ENCODE results near the gene LYPD1. TPM values are rescaled to one million over a fixed set of nuclear protein-coding genes. Genes with fewer than 3 reads are reported as not detected.

The LYPD1 gene
- total RNA-seq, 2 donors from 2014 or later, result 0.28 TPM; not detected in 1

- no peak for DNase-seq (ENCODE audit: low spot score)
- no peak for TF ChIP-seq CTCF (IDR thresholded peaks at IDR 0.05)
- H3K9me3 ChIP-seq, result no peaks in the 10 kb centered on the region
- no peak overlapping the region for H3K27ac ChIP-seq
- H3K4me3 ChIP-seq, result no peak overlapping the region
- no peaks in the 10 kb centered on the region for H3K4me1 ChIP-seq (ENCODE audit: control insufficient read depth in 1 of 2, low read depth in 2 of 2)
- H3K36me3 ChIP-seq, result no peaks in the 10 kb centered on the region
- no peaks in the 10 kb centered on the region for H3K27me3 ChIP-seq (replicated peaks; ENCODE audit: insufficient read depth)
- ATAC-seq (ENCODE audit: insufficient number of reproducible peaks, low FRiP score, low read depth), result no peak
These were observed 7.0 kb upstream of the LYPD1 start for GRCh38 chr2:132676999-132677398.

GRCh38 chr2:132671151-132671835 lies 1.3 kb upstream of the LYPD1 start:
- DNase-seq (ENCODE audit: low spot score) (no peak), ATAC-seq (ENCODE audit: insufficient number of reproducible peaks, low FRiP score, low read depth) (no peak)
- Histone ChIP-seq H3K36me3 (no peaks in the 10 kb centered on the region), H3K27me3 (replicated peaks; ENCODE audit: insufficient read depth) (no peaks in the 10 kb centered on the region), H3K4me3 (peak overlapping the region; percentile 55), H3K4me1 (ENCODE audit: control insufficient read depth in 1 of 2, low read depth in 2 of 2) (peaks cover 0 to 21% of the 10 kb centered on the region in 2 donors), H3K27ac (no peak overlapping the region), H3K9me3 (no peaks in the 10 kb centered on the region)
- TF ChIP-seq CTCF (IDR thresholded peaks at IDR 0.05), result no peak

GRCh38 chr2:132670496-132671150 lies 618 bp upstream of the LYPD1 start:
- no peak overlapping the region for H3K27ac ChIP-seq
- DNase-seq (ENCODE audit: low spot score) (no peak), ATAC-seq (ENCODE audit: insufficient number of reproducible peaks, low FRiP score, low read depth) (no peak)
- H3K9me3 ChIP-seq, result no peaks in the 10 kb centered on the region
- H3K27me3 ChIP-seq (replicated peaks; ENCODE audit: insufficient read depth), result no peaks in the 10 kb centered on the region
- TF ChIP-seq CTCF (IDR thresholded peaks at IDR 0.05), result no peak
- no peaks in the 10 kb centered on the region for H3K36me3 ChIP-seq
- H3K4me1 ChIP-seq (ENCODE audit: control insufficient read depth in 1 of 2, low read depth in 2 of 2), result peaks cover 0 to 21% of the 10 kb centered on the region in 2 donors
- peak overlapping the region; percentile 55 for H3K4me3 ChIP-seq

GRCh38 chr2:132668987-132669907 lies 758 bp downstream of the LYPD1 start:
- DNase-seq (ENCODE audit: low spot score) (no peak), ATAC-seq (ENCODE audit: insufficient number of reproducible peaks, low FRiP score, low read depth) (no peak)
- Histone ChIP-seq H3K4me1 (ENCODE audit: control insufficient read depth in 1 of 2, low read depth in 2 of 2) (peaks cover 0 to 21% of the 10 kb centered on the region in 2 donors), H3K4me3 (peak overlapping the region; percentile 55), H3K36me3 (no peaks in the 10 kb centered on the region), H3K27ac (no peak overlapping the region), H3K9me3 (no peaks in the 10 kb centered on the region), H3K27me3 (replicated peaks; ENCODE audit: insufficient read depth) (no peaks in the 10 kb centered on the region)
- no peak for TF ChIP-seq CTCF (IDR thresholded peaks at IDR 0.05)
